CD4-positive, alpha-beta T cell (primary cell): ENCODE measurements around the gene GATAD2B. TPM values are rescaled to one million over a fixed set of nuclear protein-coding genes. Genes with fewer than 3 reads are reported as not detected.
A peak's percentile ranks its signal among the peaks of the same experiment; 100 is the strongest.

ENCODE experiments used
- ATAC-seq: fragments of 200-7000 bp; cut with Tn5 transposase; one replicate; pipeline ENCODE4 v1.10.0; 2022; ENCODE audit warnings: mild to moderate bottlenecking; ENCODE audit not compliant: poor library complexity
- CTCF ChIA-PET: fragments of 350-600 bp; sonication (Branson Sonifier 250); formaldehyde crosslinking; loops from one replicate; lab custom pipeline; 2021; ENCODE audit warnings: antibody characterized with exemption, inconsistent platforms; lab: Charles Lee
- POLR2A ChIA-PET: fragments of 350-600 bp; sonication (Branson Sonifier 250); formaldehyde crosslinking; loops from one replicate; lab custom pipeline; 2021; ENCODE audit warnings: antibody characterized with exemption, inconsistent platforms; lab: Charles Lee
- DNase-seq, 14 experiments: peaks; one replicate each; pipeline ENCODE4 v3.0.0-alpha.2; 2013 to 2020; ENCODE audit warnings: mixed read lengths in 2 of 14
- H3K27ac ChIP-seq, 2 donors: one replicate each; pipeline versions ENCODE4 v1.5.1 to v1.7.0; 2013; ENCODE audit warnings: low read length in 2 of 2, low read depth in 1 of 2, mild to moderate bottlenecking in 1 of 2
- H3K27me3 ChIP-seq, 2 experiments: 1 replicate in 1 of 2; 2 replicates in 1 of 2; pipeline versions ENCODE4 v1.6.1 to v1.7.0; 2013; ENCODE audit warnings: low read length in 2 of 2, control low read depth in 1 of 2, mild to moderate bottlenecking in 1 of 2, moderate library complexity in 1 of 2; ENCODE audit not compliant: insufficient read depth in 2 of 2, control insufficient read depth in 1 of 2
- H3K36me3 ChIP-seq: one replicate; pipeline ENCODE4 v1.6.1; 2013; ENCODE audit warnings: low read length, control low read depth; ENCODE audit not compliant: insufficient read depth
- H3K4me1 ChIP-seq: one replicate; pipeline ENCODE4 v1.6.1; 2013; ENCODE audit warnings: low read length, control low read depth; ENCODE audit not compliant: insufficient read depth
- H3K4me3 ChIP-seq: one replicate; pipeline ENCODE4 v1.5.1; 2013; ENCODE audit warnings: mild to moderate bottlenecking, low read length, moderate library complexity
- H3K9me3 ChIP-seq, 2 experiments: 1 replicate in 1 of 2; 2 replicates in 1 of 2; pipeline versions ENCODE4 v1.6.1 to v1.7.0; 2013; ENCODE audit warnings: low read length in 2 of 2, mild to moderate bottlenecking in 2 of 2, control low read depth in 1 of 2, moderate library complexity in 1 of 2; ENCODE audit not compliant: control insufficient read depth in 1 of 2, insufficient read depth in 1 of 2
- H3K27ac Mint-ChIP-seq: one replicate; pipeline ENCODE4 v1.8.0; 2020; ENCODE audit warnings: mixed read lengths
- H3K27me3 Mint-ChIP-seq: one replicate; pipeline ENCODE4 v1.8.0; 2021; ENCODE audit warnings: mixed read lengths
- H3K36me3 Mint-ChIP-seq: one replicate; pipeline ENCODE4 v1.8.0; 2021; ENCODE audit warnings: low read depth, mixed read lengths
- H3K4me1 Mint-ChIP-seq: one replicate; pipeline ENCODE4 v1.8.0; 2021; ENCODE audit warnings: low read depth, mixed read lengths
- H3K4me3 Mint-ChIP-seq: one replicate; pipeline ENCODE4 v1.8.0; 2020; ENCODE audit warnings: mild to moderate bottlenecking, mixed read lengths
- H3K9me3 Mint-ChIP-seq: one replicate; pipeline ENCODE4 v1.8.0; 2020; ENCODE audit warnings: mixed read lengths
- intact Hi-C, 2 experiments: fragments of 100-400 bp; cut with DNase I in 1 of 2; cut with micrococcal nuclease in 1 of 2; formaldehyde crosslinking; loops; one replicate each; pipeline versions ENCODE4 v1.15.1 to v1.9.0; 2023 to 2025; cut with DNase I, micrococcal nuclease
- total RNA-seq, 174 experiments: library from RNA in 2 of 174; stranded (reverse) in 2 of 174; gene quantifications; one replicate each; pipeline ENCODE4 v1.2.3 and lab custom pipeline; 2021 to 2026
- TF ChIP-seq, protein P1 (sequence below): fragments of 200-600 bp; IDR thresholded peaks from one replicate; pipeline ENCODE4 v1.8.0; 2022; ENCODE audit warnings: antibody characterized with exemption, mild to moderate bottlenecking

GATAD2B gene
- total RNA-seq, 2 experiments from 2014 or later = 51.6 to 52.3 TPM

DNA sequence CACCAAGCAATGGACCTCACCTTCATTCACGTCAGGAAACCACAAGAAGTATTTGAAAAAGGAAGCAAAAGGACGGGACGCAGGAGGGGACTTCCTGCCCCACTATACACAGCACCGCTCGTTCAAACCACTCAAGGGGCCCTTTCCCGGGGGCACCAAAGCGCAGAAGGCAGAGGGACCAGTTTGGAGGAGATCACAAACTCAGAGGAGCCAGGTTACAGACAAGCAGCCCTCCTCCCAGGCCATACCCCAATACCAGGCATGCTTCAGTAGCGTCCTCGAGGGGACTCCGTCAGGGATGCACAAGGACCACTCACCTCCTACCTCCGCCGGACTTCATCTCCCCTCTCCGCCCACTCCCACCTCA is 35.0 kb upstream of the GATAD2B start:
- H3K27ac ChIP-seq = peak overlapping the region; percentile 89 to 91
- intact Hi-C loops = loop anchor here (1.0 to 5.0 kb wide), 8 partner anchors 10 to 35 kb away; partner anchors contain the start of genes JTB (in 2 of the 2), RPS27 (in 2 of the 2), CREB3L4 (in 1 of the 2) and DENND4B (in 1 of the 2)
- H3K4me1 ChIP-seq = peaks cover 60% of the 10 kb centered on the region
- H3K4me3 ChIP-seq = peak overlapping the region; percentile 75
- ATAC-seq (peak; percentile 6), DNase-seq (peak in 9 of 14 experiments; percentile 23 to 80 (median 41))
- Mint-ChIP-seq H3K4me1 (peaks cover 64% of the 10 kb centered on the region), H3K27me3 (no peaks in the 10 kb centered on the region), H3K36me3 (peaks cover 45% of the 10 kb centered on the region), H3K4me3 (peak overlapping the region; percentile 94), H3K9me3 (no peaks in the 10 kb centered on the region), H3K27ac (peak overlapping the region; percentile 89)
- peaks cover 22% of the 10 kb centered on the region for H3K36me3 ChIP-seq
- ChIA-PET POLR2A (interaction anchor here (0.6 to 5.0 kb wide), 13 partner anchors 9 to 182 kb away, joined by 3 to 85 read pairs (median 4); partner anchors contain the start of genes CREB3L4, DENND4B, GATAD2B and JTB), CTCF (interaction anchor here (0.6 to 3.9 kb wide), 5 partner anchors 9 to 148 kb away, joined by 3 to 31 read pairs (median 15); partner anchors contain the start of genes CREB3L4, DENND4B, JTB and RAB13)
- TF ChIP-seq, protein P1, sequence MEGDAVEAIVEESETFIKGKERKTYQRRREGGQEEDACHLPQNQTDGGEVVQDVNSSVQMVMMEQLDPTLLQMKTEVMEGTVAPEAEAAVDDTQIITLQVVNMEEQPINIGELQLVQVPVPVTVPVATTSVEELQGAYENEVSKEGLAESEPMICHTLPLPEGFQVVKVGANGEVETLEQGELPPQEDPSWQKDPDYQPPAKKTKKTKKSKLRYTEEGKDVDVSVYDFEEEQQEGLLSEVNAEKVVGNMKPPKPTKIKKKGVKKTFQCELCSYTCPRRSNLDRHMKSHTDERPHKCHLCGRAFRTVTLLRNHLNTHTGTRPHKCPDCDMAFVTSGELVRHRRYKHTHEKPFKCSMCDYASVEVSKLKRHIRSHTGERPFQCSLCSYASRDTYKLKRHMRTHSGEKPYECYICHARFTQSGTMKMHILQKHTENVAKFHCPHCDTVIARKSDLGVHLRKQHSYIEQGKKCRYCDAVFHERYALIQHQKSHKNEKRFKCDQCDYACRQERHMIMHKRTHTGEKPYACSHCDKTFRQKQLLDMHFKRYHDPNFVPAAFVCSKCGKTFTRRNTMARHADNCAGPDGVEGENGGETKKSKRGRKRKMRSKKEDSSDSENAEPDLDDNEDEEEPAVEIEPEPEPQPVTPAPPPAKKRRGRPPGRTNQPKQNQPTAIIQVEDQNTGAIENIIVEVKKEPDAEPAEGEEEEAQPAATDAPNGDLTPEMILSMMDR = no peak
- no peaks in the 10 kb centered on the region for H3K27me3 ChIP-seq
- H3K9me3 ChIP-seq = no peaks in the 10 kb centered on the region

DNA sequence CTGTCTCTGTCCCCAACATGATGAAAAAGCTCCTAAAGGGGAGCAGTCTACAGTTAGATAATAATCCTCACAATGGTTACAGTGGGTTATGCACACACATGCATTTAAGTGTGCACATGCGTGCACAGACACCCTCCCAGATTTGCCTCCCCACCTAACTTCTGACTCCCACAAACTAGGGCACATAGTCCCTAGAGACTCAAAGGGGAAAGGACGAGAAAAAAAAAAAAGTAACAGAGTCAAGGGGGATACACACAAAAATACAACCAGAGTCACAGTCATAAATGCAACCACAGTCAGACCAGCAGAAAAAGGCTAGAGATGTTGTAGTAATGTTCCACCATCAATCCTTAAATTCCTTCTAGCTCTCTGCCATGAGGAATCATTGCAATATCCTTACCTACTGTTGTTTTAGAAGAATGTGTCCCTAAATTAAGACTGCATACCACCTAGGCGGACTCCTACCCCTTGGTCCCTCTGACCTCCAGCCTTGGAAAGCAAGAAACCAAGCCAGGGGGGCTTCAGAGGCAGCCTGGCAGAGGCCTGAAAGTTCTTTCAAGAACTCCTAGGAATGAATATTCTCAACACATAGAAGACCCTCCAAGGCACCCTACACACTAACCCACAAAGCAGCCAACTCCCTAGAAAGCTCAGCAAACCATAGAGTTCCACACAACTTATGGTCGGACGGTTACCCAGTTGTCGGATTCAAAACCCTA is 34.4 kb upstream of the GATAD2B start:
- H3K9me3 ChIP-seq = no peaks in the 10 kb centered on the region
- POLR2A ChIA-PET = interaction anchor here (0.6 to 5.0 kb wide), 10 partner anchors 8 to 174 kb away, joined by 3 to 85 read pairs (median 24); partner anchors contain the start of genes CREB3L4, DENND4B, GATAD2B and JTB
- Mint-ChIP-seq H3K4me3 (peak overlapping the region; percentile 94), H3K4me1 (peaks cover 58% of the 10 kb centered on the region), H3K36me3 (peaks cover 51% of the 10 kb centered on the region), H3K27ac (peak overlapping the region; percentile 89), H3K27me3 (no peaks in the 10 kb centered on the region), H3K9me3 (no peaks in the 10 kb centered on the region)
- TF ChIP-seq, protein P1 = no peak
- intact Hi-C loops = loop anchor here in 1 of 2 experiments (5.0 kb wide), 1 partner anchor 35 kb away; the partner anchor contains the start of gene GATAD2B
- H3K36me3 ChIP-seq = peaks cover 27% of the 10 kb centered on the region
- peak overlapping the region; percentile 89 to 91 for H3K27ac ChIP-seq
- peak overlapping the region; percentile 75 for H3K4me3 ChIP-seq
- peaks cover 58% of the 10 kb centered on the region for H3K4me1 ChIP-seq
- H3K27me3 ChIP-seq = no peaks in the 10 kb centered on the region
- CTCF ChIA-PET = interaction anchor here (0.6 to 3.9 kb wide), 4 partner anchors 10 to 148 kb away, joined by 4 to 31 read pairs (median 22); partner anchors contain the start of genes CREB3L4, DENND4B and RAB13
- ATAC-seq (no peak), DNase-seq (no peak)

DNA sequence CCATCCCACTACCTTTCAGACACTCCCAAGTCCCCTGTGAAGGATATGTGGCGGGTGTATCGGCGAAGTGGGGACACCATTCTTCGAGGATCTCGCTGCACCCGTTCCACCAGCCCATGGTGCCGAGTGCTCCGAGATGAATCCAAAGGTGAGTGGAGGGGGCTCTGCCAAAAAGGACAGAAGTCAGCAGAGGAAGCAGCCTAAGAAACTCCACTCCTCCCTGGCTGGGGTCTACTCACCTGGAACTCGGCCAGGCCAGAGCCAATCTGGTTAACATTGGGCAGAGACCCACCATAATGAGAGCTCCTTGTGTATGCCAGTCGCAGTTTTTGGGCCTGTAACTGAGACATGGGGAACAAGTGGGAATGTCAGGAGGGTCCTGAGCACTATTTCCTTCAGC is 32.1 kb upstream of the GATAD2B start:
- ATAC-seq (no peak), DNase-seq (no peak)
- Mint-ChIP-seq H3K4me3 (peak overlapping the region; percentile 74), H3K27ac (peak overlapping the region; percentile 89), H3K36me3 (peaks cover 67% of the 10 kb centered on the region), H3K4me1 (peaks cover 53% of the 10 kb centered on the region), H3K9me3 (no peaks in the 10 kb centered on the region), H3K27me3 (no peaks in the 10 kb centered on the region)
- intact Hi-C loops = loop anchor here in 1 of 2 experiments (5.0 kb wide), 1 partner anchor 33 kb away; the partner anchor contains the start of gene GATAD2B
- Histone ChIP-seq H3K4me1 (peaks cover 55% of the 10 kb centered on the region), H3K9me3 (no peaks in the 10 kb centered on the region), H3K27me3 (no peaks in the 10 kb centered on the region), H3K36me3 (peaks cover 51% of the 10 kb centered on the region), H3K27ac (peak overlapping the region in 1 of 2 donors; percentile 14), H3K4me3 (no peak overlapping the region)
- TF ChIP-seq, protein P1 = no peak
- POLR2A ChIA-PET = interaction anchor here (0.6 to 1.2 kb wide), 2 partner anchors 8 to 39 kb away, joined by 3 to 4 read pairs; partner anchors contain the start of gene SLC39A1
- CTCF ChIA-PET = interaction anchor here (1.7 kb wide), 1 partner anchor 8 kb away, joined by 4 read pairs; the partner anchor contains the start of gene DENND4B
